ENCODE data around the gene MTFMT.

MTFMT gene

DNA sequence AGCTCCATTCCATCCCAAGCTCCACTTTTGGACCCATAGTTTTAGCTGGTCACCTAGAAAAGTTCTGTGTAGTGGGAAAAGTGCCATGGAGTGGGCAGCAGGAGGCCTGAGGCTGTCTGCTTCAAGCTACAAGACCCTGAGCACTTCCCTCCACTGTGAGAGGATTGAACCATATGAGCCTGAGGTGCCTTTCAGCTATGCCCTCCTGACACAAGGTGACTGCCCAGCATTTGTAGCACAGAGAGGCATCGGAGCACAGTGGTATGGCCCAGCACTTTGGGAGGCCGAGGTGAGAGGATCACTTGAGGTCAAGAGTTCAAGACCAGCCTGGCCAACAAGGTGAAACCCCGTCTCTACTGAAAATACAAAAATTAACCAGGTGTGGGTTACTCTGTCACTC, 43.2 kb upstream of the MTFMT start:
- H3K36me3 ChIP-seq (ENCODE audit: low read depth), result no peaks in the 10 kb centered on the region
- TF ChIP-seq, protein P1, sequence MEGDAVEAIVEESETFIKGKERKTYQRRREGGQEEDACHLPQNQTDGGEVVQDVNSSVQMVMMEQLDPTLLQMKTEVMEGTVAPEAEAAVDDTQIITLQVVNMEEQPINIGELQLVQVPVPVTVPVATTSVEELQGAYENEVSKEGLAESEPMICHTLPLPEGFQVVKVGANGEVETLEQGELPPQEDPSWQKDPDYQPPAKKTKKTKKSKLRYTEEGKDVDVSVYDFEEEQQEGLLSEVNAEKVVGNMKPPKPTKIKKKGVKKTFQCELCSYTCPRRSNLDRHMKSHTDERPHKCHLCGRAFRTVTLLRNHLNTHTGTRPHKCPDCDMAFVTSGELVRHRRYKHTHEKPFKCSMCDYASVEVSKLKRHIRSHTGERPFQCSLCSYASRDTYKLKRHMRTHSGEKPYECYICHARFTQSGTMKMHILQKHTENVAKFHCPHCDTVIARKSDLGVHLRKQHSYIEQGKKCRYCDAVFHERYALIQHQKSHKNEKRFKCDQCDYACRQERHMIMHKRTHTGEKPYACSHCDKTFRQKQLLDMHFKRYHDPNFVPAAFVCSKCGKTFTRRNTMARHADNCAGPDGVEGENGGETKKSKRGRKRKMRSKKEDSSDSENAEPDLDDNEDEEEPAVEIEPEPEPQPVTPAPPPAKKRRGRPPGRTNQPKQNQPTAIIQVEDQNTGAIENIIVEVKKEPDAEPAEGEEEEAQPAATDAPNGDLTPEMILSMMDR (IDR thresholded peaks at IDR 0.05; ENCODE audit: poor library complexity, severe bottlenecking), result no peak
- no peak overlapping the region for H3K4me3 ChIP-seq (ENCODE audit: severe bottlenecking)
- H3K27me3 ChIP-seq (ENCODE audit: insufficient read depth, poor library complexity, severe bottlenecking), result peaks cover 21% of the 10 kb centered on the region
- no peak overlapping the region for H3K27ac ChIP-seq (ENCODE audit: poor library complexity, severe bottlenecking)
- ATAC-seq (ENCODE audit: low read depth), result no peak
- no peaks in the 10 kb centered on the region for H3K9me3 ChIP-seq (ENCODE audit: severe bottlenecking)
- DNase-seq (ENCODE audit: low spot score), result no peak
- H3K4me1 ChIP-seq (ENCODE audit: insufficient read depth, poor library complexity, severe bottlenecking), result no peaks in the 10 kb centered on the region

DNA sequence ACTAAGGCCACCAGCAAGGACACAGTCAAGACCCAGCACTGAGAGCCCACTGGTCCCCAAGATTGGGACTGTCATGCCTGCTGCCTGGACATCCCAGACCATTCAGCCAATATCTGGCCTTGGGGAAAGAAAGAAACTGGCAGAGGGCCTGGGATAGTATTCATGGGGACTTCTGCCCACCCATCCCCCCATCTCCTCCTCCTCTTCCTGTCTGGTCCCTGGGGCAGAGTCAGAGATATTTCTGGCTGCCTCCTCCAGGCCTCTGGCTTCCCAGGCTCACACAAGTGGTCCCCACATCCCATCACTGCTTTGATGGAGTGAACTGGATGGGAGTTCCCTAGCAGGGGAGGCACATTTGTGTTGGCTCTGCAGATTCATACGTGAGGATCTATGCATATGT, 42.6 kb upstream of the MTFMT start:
- no peak for DNase-seq (ENCODE audit: low spot score)

DNA sequence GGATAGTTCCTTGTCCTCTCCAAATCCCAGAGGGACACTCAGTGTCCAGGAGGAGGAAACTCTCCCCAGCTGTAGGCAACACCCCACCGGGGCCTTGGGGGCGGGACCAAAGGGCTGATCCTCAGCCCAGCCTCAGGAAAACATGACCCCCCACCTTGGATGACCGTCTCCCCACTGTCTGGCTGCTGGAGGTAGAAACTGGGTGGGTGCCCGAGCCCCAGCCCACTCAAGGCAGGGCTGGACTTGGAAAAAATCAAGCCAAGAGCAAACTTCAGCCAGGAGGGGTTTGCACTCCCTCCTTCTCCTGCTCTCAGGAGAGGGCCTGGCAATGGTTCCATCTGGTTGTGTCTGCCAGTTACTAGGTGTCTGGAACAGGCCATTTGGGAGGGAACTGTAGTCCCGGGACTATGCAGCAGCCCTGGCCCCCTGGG, 42.0 kb upstream of the MTFMT start:
- H3K9me3 ChIP-seq (ENCODE audit: severe bottlenecking), result no peaks in the 10 kb centered on the region
- H3K36me3 ChIP-seq (ENCODE audit: low read depth), result no peaks in the 10 kb centered on the region
- no peak overlapping the region for H3K27ac ChIP-seq (ENCODE audit: poor library complexity, severe bottlenecking)
- H3K4me1 ChIP-seq (ENCODE audit: insufficient read depth, poor library complexity, severe bottlenecking), result no peaks in the 10 kb centered on the region
- H3K4me3 ChIP-seq (ENCODE audit: severe bottlenecking), result no peak overlapping the region
- peaks cover 21% of the 10 kb centered on the region for H3K27me3 ChIP-seq (ENCODE audit: insufficient read depth, poor library complexity, severe bottlenecking)
- ATAC-seq (ENCODE audit: low read depth), result no peak
- TF ChIP-seq, protein P1 (IDR thresholded peaks at IDR 0.05; ENCODE audit: poor library complexity, severe bottlenecking), result no peak
- DNase-seq (ENCODE audit: low spot score), result peak; percentile 55

More for the DNA sequence above, 42.6 kb upstream of the MTFMT start:
- TF ChIP-seq, protein P1 (IDR thresholded peaks at IDR 0.05; ENCODE audit: poor library complexity, severe bottlenecking), result no peak
- H3K9me3 ChIP-seq (ENCODE audit: severe bottlenecking), result no peaks in the 10 kb centered on the region
- H3K4me1 ChIP-seq (ENCODE audit: insufficient read depth, poor library complexity, severe bottlenecking), result no peaks in the 10 kb centered on the region
- peaks cover 21% of the 10 kb centered on the region for H3K27me3 ChIP-seq (ENCODE audit: insufficient read depth, poor library complexity, severe bottlenecking)
- H3K36me3 ChIP-seq (ENCODE audit: low read depth), result no peaks in the 10 kb centered on the region
- ATAC-seq (ENCODE audit: low read depth), result no peak
- no peak overlapping the region for H3K4me3 ChIP-seq (ENCODE audit: severe bottlenecking)
- H3K27ac ChIP-seq (ENCODE audit: poor library complexity, severe bottlenecking), result no peak overlapping the region

DNA sequence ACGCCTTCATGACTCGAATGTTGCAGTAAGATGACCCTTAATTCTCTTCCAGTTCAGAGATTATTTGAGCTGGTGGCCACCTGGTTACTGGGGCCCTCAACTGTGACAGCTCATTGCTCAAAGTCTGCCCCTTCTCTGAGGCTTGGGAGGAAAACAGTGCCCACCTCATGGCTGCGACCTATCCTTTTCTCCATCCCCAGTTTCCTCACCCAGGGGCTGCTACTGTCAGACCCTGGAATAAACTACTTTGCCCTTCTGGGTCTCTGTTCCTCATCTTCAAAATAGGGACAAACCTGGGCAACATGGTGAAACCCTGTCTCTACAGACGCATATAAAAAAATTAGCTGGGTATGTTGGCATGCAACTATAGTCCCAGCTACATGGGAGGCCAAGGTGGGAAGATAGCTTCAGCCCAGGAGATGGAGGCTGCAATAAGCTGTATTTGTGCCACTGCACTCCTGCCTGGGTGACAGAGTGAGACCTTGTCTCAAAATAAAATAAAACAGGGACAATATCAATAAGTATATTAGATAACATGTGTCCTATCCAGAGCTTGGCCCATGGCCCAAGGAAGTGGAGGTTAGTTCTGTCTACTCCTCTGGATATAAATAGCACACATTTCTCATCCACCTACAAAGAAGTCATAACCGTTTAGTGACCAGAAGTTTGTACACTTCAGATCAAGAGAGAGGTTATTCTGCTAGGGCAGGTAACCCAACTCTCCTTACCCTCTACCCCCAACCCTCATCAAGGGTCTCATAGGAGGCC, 40.5 kb upstream of the MTFMT start:
- H3K9me3 ChIP-seq (ENCODE audit: severe bottlenecking), result no peaks in the 10 kb centered on the region
- H3K27ac ChIP-seq (ENCODE audit: poor library complexity, severe bottlenecking), result no peak overlapping the region
- no peaks in the 10 kb centered on the region for H3K36me3 ChIP-seq (ENCODE audit: low read depth)
- DNase-seq (ENCODE audit: low spot score) (no peak), ATAC-seq (ENCODE audit: low read depth) (no peak)
- H3K4me1 ChIP-seq (ENCODE audit: insufficient read depth, poor library complexity, severe bottlenecking), result no peaks in the 10 kb centered on the region
- TF ChIP-seq, protein P1 (IDR thresholded peaks at IDR 0.05; ENCODE audit: poor library complexity, severe bottlenecking), result no peak
- H3K27me3 ChIP-seq (ENCODE audit: insufficient read depth, poor library complexity, severe bottlenecking), result peaks cover 30% of the 10 kb centered on the region
- no peak overlapping the region for H3K4me3 ChIP-seq (ENCODE audit: severe bottlenecking)

DNA sequence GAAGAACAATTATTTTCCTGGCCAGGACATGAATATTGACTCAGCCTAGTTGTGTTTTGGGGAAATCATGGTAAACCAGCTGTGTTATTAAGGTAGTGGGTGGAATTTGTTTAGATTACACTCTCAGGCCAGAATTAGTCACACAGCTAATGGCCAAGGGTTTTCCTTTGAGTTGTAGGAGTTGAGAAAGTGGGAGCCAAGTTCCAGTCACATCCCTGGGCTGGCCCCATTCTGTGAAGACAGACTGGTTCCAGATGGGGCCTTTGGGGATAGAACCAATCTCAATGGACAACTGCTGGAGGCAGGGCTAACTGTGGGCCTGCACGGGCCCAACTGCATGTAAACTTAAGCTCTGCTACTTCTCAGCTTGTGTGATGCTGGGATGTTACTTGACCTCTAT, 39.7 kb upstream of the MTFMT start:
- ATAC-seq (ENCODE audit: low read depth) (0 out of 3 replicates have a peak, but pooled peaks have one; percentile 6), DNase-seq (ENCODE audit: low spot score) (no peak)

More for the DNA sequence above, 39.7 kb upstream of the MTFMT start:
- Histone ChIP-seq H3K4me1 (ENCODE audit: insufficient read depth, poor library complexity, severe bottlenecking) (no peaks in the 10 kb centered on the region), H3K36me3 (ENCODE audit: low read depth) (no peaks in the 10 kb centered on the region), H3K9me3 (ENCODE audit: severe bottlenecking) (no peaks in the 10 kb centered on the region), H3K4me3 (ENCODE audit: severe bottlenecking) (no peak overlapping the region), H3K27me3 (ENCODE audit: insufficient read depth, poor library complexity, severe bottlenecking) (peaks cover 30% of the 10 kb centered on the region), H3K27ac (ENCODE audit: poor library complexity, severe bottlenecking) (no peak overlapping the region)
- TF ChIP-seq, protein P1 (IDR thresholded peaks at IDR 0.05; ENCODE audit: poor library complexity, severe bottlenecking), result no peak
